HepG2 (cell line): Measurements from ENCODE around the gene RNF40. TPM values are rescaled to one million over a fixed set of nuclear protein-coding genes. Genes with fewer than 3 reads are reported as not detected.

Source experiments
- ATF5 ChIP-seq: sonication (generic); formaldehyde crosslinking; IDR thresholded peaks from 2 replicates; pipeline ENCODE4 v1.4.0; 2020; ENCODE audit warnings: mild to moderate bottlenecking, low read depth, missing genetic modification reagents
- ETV5 ChIP-seq: IDR thresholded peaks from 2 replicates; pipeline ENCODE4 v1.6.1; 2018; ENCODE audit warnings: missing biosample characterization, missing genetic modification reagents, inconsistent platforms, borderline replicate concordance
- HHEX ChIP-seq: IDR thresholded peaks from 2 replicates; pipeline ENCODE4 v1.6.1; 2016; ENCODE audit warnings: control low read depth
- IKZF4 ChIP-seq: sonication (generic); formaldehyde crosslinking; IDR thresholded peaks from 2 replicates; pipeline ENCODE4 v1.5.1; 2020; ENCODE audit warnings: borderline replicate concordance, mild to moderate bottlenecking, low read depth, missing genetic modification reagents; ENCODE audit errors: not compliant biosample characterization
- KLF11 ChIP-seq: IDR thresholded peaks from 2 replicates; pipeline ENCODE4 v1.6.1; 2016; ENCODE audit warnings: missing compliant biosample characterization
- KLF6 ChIP-seq: IDR thresholded peaks from 2 replicates; pipeline ENCODE4 v1.8.0; 2016; ENCODE audit warnings: missing biosample characterization, missing genetic modification reagents
- RBM39 ChIP-seq: fragments of 200-400 bp; formaldehyde crosslinking; IDR thresholded peaks from one replicate; pipeline ENCODE4 v1.6.1; 2018; ENCODE audit warnings: antibody characterized with exemption, mild to moderate bottlenecking, low read depth, low read length; ENCODE audit not compliant: poor library complexity, severe bottlenecking
- SIX4 ChIP-seq: sonication (generic); formaldehyde crosslinking; IDR thresholded peaks from 2 replicates; pipeline ENCODE4 v1.4.0; 2020; ENCODE audit warnings: missing genetic modification reagents
- THAP11 ChIP-seq: IDR thresholded peaks from 2 replicates; pipeline ENCODE4 v1.6.1; 2016; ENCODE audit warnings: missing biosample characterization, missing genetic modification reagents
- XBP1 ChIP-seq: sonication (generic); formaldehyde crosslinking; IDR thresholded peaks from 2 replicates; pipeline ENCODE4 v1.5.0; 2020; ENCODE audit warnings: missing genetic modification reagents
- ZFP41 ChIP-seq: sonication (generic); formaldehyde crosslinking; IDR thresholded peaks from 2 replicates; pipeline ENCODE4 v1.4.0; 2020; ENCODE audit warnings: mild to moderate bottlenecking, missing genetic modification reagents, borderline replicate concordance
- ZFY ChIP-seq: sonication (generic); formaldehyde crosslinking; IDR thresholded peaks from 2 replicates; pipeline ENCODE4 v1.4.0; 2020; ENCODE audit warnings: missing genetic modification reagents
- ZNF34 ChIP-seq: sonication (generic); formaldehyde crosslinking; IDR thresholded peaks from 2 replicates; pipeline ENCODE4 v1.4.0; 2020; ENCODE audit warnings: mild to moderate bottlenecking, missing genetic modification reagents, borderline replicate concordance
- ZNF367 ChIP-seq: sonication (generic); formaldehyde crosslinking; IDR thresholded peaks from 2 replicates; pipeline ENCODE4 v1.4.0; 2020; ENCODE audit warnings: missing genetic modification reagents, borderline replicate concordance
- polyA plus RNA-seq, 8 experiments: library from polyadenylated mRNA; depleted of rRNA in 3 of 8; stranded (reverse) in 7 of 8; unstranded in 1 of 8; fragments of >200 nt; fragmentation: Illumina TruSeq in 4 of 8; extraction: Trizol in 4 of 8; gene quantifications; 2 replicates each; pipeline versions ENCODE4 v1.2.1 to v1.2.3, GENCODE V29; 2011 to 2016; ENCODE audit warnings: low read depth in 4 of 8, missing spikeins in 1 of 8, mixed read lengths in 1 of 8; ENCODE audit not compliant: insufficient read depth in 1 of 8
- total RNA-seq, 5 experiments: library from RNA; depleted of rRNA; stranded (reverse); fragments of >200 nt; fragmentation: Illumina TruSeq; extraction: Trizol; gene quantifications; 2 replicates each; pipeline ENCODE4 v1.2.3, GENCODE V29; 2016; ENCODE audit warnings: low read depth in 1 of 5
- TF ChIP-seq, protein P1 (sequence below): sonication (generic); formaldehyde crosslinking; IDR thresholded peaks from 2 replicates; pipeline ENCODE4 v1.9.0; 2022; ENCODE audit warnings: missing genetic modification reagents, mild to moderate bottlenecking, borderline replicate concordance
- TF ChIP-seq, protein P2 (sequence below): sonication (generic); formaldehyde crosslinking; IDR thresholded peaks from 2 replicates; pipeline ENCODE4 v1.4.0; 2020; ENCODE audit warnings: missing genetic modification reagents
- TF ChIP-seq, protein P3 (sequence below): sonication (generic); formaldehyde crosslinking; IDR thresholded peaks from 2 replicates; pipeline ENCODE4 v1.4.0; 2020; ENCODE audit warnings: mild to moderate bottlenecking, missing genetic modification reagents
- TF ChIP-seq, protein P4 (sequence below): sonication (generic); formaldehyde crosslinking; IDR thresholded peaks from 2 replicates; pipeline ENCODE4 v1.5.1; 2020; ENCODE audit warnings: missing genetic modification reagents, mild to moderate bottlenecking, borderline replicate concordance

Gene RNF40
- total and polyA plus RNA-seq, 2 of the 13 experiments (the other 11 are each of a cell fraction or from before 2014, with no cell fraction given): 84.0 to 85.6 TPM

GRCh38 chr16:30747799-30748633 lies 14.1 kb upstream of the RNF40 start, which contains the start of gene PHKG2 (continued):
- TF ChIP-seq KLF6 (CRISPR knock-in tag): no peak
- TF ChIP-seq, protein P1, sequence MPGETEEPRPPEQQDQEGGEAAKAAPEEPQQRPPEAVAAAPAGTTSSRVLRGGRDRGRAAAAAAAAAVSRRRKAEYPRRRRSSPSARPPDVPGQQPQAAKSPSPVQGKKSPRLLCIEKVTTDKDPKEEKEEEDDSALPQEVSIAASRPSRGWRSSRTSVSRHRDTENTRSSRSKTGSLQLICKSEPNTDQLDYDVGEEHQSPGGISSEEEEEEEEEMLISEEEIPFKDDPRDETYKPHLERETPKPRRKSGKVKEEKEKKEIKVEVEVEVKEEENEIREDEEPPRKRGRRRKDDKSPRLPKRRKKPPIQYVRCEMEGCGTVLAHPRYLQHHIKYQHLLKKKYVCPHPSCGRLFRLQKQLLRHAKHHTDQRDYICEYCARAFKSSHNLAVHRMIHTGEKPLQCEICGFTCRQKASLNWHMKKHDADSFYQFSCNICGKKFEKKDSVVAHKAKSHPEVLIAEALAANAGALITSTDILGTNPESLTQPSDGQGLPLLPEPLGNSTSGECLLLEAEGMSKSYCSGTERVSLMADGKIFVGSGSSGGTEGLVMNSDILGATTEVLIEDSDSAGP (CRISPR knock-in tag): peak; percentile 80; the same call in 1 of the 2 replicates
- no peak for TF ChIP-seq ATF5 (CRISPR knock-in tag)
- peak; percentile 75 for TF ChIP-seq ZFY (CRISPR knock-in tag)
- peak; percentile 81; the same call in 1 of the 2 replicates for TF ChIP-seq ETV5 (CRISPR knock-in tag)
- TF ChIP-seq THAP11 (CRISPR knock-in tag): peak; percentile 89
- TF ChIP-seq, protein P2, sequence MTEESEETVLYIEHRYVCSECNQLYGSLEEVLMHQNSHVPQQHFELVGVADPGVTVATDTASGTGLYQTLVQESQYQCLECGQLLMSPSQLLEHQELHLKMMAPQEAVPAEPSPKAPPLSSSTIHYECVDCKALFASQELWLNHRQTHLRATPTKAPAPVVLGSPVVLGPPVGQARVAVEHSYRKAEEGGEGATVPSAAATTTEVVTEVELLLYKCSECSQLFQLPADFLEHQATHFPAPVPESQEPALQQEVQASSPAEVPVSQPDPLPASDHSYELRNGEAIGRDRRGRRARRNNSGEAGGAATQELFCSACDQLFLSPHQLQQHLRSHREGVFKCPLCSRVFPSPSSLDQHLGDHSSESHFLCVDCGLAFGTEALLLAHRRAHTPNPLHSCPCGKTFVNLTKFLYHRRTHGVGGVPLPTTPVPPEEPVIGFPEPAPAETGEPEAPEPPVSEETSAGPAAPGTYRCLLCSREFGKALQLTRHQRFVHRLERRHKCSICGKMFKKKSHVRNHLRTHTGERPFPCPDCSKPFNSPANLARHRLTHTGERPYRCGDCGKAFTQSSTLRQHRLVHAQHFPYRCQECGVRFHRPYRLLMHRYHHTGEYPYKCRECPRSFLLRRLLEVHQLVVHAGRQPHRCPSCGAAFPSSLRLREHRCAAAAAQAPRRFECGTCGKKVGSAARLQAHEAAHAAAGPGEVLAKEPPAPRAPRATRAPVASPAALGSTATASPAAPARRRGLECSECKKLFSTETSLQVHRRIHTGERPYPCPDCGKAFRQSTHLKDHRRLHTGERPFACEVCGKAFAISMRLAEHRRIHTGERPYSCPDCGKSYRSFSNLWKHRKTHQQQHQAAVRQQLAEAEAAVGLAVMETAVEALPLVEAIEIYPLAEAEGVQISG (CRISPR knock-in tag): peak; percentile 85
- no peak for TF ChIP-seq ZNF34 (CRISPR knock-in tag)
- peak; percentile 39 for TF ChIP-seq IKZF4 (CRISPR knock-in tag)
- no peak for TF ChIP-seq HHEX (CRISPR knock-in tag)
- TF ChIP-seq, protein P3, sequence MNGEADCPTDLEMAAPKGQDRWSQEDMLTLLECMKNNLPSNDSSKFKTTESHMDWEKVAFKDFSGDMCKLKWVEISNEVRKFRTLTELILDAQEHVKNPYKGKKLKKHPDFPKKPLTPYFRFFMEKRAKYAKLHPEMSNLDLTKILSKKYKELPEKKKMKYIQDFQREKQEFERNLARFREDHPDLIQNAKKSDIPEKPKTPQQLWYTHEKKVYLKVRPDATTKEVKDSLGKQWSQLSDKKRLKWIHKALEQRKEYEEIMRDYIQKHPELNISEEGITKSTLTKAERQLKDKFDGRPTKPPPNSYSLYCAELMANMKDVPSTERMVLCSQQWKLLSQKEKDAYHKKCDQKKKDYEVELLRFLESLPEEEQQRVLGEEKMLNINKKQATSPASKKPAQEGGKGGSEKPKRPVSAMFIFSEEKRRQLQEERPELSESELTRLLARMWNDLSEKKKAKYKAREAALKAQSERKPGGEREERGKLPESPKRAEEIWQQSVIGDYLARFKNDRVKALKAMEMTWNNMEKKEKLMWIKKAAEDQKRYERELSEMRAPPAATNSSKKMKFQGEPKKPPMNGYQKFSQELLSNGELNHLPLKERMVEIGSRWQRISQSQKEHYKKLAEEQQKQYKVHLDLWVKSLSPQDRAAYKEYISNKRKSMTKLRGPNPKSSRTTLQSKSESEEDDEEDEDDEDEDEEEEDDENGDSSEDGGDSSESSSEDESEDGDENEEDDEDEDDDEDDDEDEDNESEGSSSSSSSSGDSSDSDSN (CRISPR knock-in tag): peak; percentile 81
- TF ChIP-seq, protein P4, sequence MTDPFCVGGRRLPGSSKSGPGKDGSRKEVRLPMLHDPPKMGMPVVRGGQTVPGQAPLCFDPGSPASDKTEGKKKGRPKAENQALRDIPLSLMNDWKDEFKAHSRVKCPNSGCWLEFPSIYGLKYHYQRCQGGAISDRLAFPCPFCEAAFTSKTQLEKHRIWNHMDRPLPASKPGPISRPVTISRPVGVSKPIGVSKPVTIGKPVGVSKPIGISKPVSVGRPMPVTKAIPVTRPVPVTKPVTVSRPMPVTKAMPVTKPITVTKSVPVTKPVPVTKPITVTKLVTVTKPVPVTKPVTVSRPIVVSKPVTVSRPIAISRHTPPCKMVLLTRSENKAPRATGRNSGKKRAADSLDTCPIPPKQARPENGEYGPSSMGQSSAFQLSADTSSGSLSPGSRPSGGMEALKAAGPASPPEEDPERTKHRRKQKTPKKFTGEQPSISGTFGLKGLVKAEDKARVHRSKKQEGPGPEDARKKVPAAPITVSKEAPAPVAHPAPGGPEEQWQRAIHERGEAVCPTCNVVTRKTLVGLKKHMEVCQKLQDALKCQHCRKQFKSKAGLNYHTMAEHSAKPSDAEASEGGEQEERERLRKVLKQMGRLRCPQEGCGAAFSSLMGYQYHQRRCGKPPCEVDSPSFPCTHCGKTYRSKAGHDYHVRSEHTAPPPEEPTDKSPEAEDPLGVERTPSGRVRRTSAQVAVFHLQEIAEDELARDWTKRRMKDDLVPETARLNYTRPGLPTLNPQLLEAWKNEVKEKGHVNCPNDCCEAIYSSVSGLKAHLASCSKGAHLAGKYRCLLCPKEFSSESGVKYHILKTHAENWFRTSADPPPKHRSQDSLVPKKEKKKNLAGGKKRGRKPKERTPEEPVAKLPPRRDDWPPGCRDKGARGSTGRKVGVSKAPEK: no peak
- no peak; the same call in 1 of the 2 replicates for TF ChIP-seq ZNF367 (CRISPR knock-in tag)
- no peak for TF ChIP-seq KLF11 (CRISPR knock-in tag)
- 0 out of 2 replicates have a peak, but pooled peaks have one; percentile 24 for TF ChIP-seq SIX4 (CRISPR knock-in tag)
- TF ChIP-seq XBP1 (CRISPR knock-in tag): no peak
- TF ChIP-seq RBM39: peak; percentile 76
- no peak for TF ChIP-seq ZFP41 (CRISPR knock-in tag)
